Measurements from ENCODE around the gene MAF.

GRCh38 chr16:79645701-79646100 lies 45.2 kb upstream of the MAF start:
- TF ChIP-seq ZNF589 (CRISPR knock-in tag; IDR thresholded peaks at IDR 0.05; ENCODE audit: low read depth) (no peak), L3MBTL2 (IDR thresholded peaks at IDR 0.05) (no peak), POLR2AphosphoS5 (IDR thresholded peaks at IDR 0.05; ENCODE audit: control insufficient read depth, insufficient read depth, low read depth, low read length) (no peak), PPARD (CRISPR knock-in tag; IDR thresholded peaks at IDR 0.05) (no peak), CTCF (IDR thresholded peaks at IDR 0.05 in 2 of 3, conservative IDR thresholded peaks at IDR 0.05 in 1 of 3; ENCODE audit: insufficient read depth in 2 of 3, low read depth in 1 of 3, low read length in 3 of 3) (no peak), SMARCB1 (IDR thresholded peaks at IDR 0.05; ENCODE audit: insufficient read length, low read depth) (no peak), TAF1 (IDR thresholded peaks at IDR 0.05; ENCODE audit: control insufficient read depth, extremely low read depth, insufficient read depth, low read length, severe bottlenecking) (no peak), PREB (CRISPR knock-in tag; IDR thresholded peaks at IDR 0.05) (no peak), POLR2A (conservative IDR thresholded peaks at IDR 0.05) (no peak), YY1 (IDR thresholded peaks at IDR 0.05; ENCODE audit: borderline replicate concordance in 1 of 3, control insufficient read depth in 1 of 3, extremely low read depth in 1 of 3, insufficient read depth in 3 of 3, insufficient read length in 1 of 3, insufficient replicate concordance in 2 of 3, low read depth in 1 of 3, low read length in 2 of 3) (no peak), BMI1 (IDR thresholded peaks at IDR 0.05; ENCODE audit: low read length) (no peak), ELF1 (tag; IDR thresholded peaks at IDR 0.05) (no peak), PATZ1 (CRISPR knock-in tag; IDR thresholded peaks at IDR 0.05; ENCODE audit: borderline replicate concordance) (no peak)
